DMS53 treated with DMSO at 0.1 percent for 48 hours (cell line): ENCODE measurements around the gene APPL2.
"Not testable (repeated sequence)": the region's sequence is repeated elsewhere in the genome, so short reads cannot be mapped to it uniquely, and the experiment has no call there.

Source experiments
- DNase-seq: peaks from one replicate; lab custom pipeline; 2025; ENCODE audit not compliant: unreplicated experiment; lab: John Stamatoyannopoulos, UW

Gene APPL2

DNA sequence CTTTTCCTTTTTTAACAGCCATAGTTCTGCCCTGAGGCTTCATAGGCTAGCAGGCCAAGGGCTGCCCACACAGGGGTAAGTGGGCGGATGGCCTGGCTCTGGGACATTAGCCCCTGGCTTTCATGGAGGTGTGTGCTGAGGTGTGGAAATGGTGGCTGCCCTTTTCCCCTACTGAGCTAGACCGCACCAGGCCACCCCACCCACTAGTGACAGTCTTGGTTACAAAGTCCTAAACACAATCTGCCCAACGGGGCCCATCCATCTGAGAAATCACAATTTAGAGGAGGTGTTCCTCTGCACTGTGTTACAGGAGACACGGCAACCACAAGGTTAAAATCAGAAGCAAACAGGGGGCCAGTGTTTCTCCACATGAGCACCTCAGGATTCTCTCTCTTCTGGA, 35.6 kb downstream of the APPL2 start:
- DNase-seq, result no peak

DNA sequence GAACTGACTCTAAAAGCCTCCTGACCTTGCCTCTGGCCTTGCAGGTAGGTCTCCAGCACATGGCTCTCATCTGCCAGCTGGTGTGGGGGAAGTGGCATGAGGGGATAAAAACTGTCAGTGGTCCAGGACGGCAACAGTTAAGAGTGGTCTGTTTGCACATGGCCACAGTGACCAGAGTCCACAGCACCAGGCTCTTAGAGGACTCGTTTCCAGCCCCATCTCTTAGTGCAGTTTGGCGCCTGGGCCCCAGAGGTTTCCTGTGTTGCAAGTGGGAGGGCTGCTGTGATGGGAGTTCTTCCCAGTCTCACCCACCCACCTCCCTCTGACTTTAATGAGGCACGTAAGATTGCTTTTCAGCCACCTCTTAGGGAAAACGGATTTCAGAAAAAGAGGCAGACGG, 37.0 kb downstream of the APPL2 start:
- DNase-seq, result no peak

DNA sequence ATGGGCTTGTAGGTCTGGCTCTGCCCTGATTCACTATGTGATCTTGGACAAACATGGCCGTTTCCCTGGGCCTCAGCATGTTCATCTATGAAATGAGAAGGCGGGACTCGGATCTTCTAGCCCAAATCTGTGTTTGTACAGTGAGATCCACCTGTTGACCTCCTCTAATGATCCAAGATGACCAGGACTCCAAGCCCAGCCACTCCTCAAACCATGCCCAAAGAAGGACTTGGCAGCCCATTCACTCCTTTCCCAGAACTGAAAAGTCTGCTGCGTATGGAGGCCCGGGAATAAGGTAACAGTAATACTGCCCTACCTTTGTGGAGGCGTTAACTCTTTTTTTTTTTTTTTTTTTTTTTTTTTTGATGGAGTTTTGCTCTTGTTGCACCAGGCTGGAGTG, 39.9 kb downstream of the APPL2 start:
- DNase-seq, result no peak

DNA sequence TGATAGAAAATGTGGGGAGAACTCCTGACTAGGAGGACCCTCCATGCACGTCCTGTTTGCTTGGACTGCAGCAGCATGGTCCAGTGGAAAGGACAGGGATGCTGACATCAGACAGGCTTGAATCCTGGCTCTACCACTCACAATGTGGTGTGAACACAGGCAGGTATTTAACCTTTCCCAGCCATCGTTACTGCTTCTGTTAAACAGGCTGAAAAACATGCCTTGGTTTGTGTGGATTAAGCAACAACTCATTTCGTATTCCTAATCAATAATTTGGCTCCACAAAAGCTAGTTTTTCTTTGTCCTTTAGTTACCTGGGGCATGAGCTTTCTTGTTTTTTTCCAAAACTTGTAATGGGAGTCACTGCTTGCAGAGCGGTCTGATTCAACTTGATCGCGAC, 41.0 kb downstream of the APPL2 start:
- DNase-seq, result no peak

DNA sequence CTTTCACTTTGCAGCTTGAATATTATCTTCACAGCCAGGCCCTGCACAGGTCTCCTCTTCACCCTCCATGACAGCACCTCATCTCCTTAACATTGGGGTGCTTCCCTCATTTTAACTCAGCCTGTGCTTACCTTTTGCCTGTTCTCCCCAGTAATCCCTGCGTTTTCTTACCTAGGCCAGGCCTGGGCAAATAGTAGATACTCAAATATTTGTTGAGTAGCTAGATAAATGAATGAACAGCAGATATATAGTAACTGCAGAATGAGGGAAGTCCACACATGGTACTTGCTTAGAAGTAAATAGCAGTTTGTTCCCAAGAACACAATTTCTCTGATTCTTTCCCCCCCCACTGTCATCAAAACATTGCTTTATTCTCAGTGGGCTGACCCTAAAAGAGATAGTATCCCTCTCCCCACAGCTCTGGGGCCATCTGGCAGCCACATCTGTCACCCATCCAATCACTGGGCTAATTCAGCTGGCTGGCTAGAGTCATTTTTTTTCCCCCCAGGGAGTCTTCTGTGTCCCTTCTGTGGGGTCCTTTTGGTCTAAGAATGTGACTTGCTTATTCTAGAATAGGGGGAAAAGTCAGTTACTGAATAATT, 43.2 kb downstream of the APPL2 start:
- no peak for DNase-seq

DNA sequence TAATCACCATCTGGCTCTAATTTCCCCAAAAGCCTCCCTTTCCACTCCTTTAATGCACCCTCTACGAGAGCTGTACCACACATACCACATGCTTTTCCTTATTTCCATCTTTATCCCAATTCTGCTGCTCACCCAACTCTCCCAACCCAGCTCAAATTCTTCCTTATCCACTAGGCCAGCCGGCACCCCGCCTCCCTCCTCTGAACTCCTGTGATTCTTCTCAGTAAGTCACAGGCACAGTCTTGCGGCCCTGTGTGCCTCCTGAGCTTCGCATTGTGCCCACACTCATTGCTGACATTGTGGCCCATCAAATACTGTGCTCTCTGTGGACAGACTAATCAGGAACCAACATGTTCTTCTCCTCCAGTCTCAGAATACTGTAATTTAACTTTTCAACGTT, 45.4 kb downstream of the APPL2 start:
- no peak for DNase-seq

DNA sequence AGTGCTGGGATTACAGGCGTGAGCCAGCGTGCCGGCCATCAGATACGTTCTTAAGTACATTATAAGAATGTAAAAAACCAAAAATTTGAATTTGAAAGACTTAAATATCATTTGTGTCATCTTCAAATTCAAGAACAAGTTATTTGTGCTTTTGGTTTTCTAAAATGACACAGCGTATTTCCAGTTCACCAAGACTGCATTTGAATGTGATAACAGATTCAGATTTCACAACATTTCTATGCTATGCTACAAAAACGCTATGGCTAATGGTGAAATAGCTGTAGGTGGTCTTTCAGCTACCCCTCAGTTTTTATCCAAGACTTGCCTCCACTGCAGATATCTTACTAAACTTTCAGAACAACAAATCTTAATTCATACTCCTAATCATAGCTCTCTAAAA, 46.7 kb downstream of the APPL2 start:
- DNase-seq, result no peak

DNA sequence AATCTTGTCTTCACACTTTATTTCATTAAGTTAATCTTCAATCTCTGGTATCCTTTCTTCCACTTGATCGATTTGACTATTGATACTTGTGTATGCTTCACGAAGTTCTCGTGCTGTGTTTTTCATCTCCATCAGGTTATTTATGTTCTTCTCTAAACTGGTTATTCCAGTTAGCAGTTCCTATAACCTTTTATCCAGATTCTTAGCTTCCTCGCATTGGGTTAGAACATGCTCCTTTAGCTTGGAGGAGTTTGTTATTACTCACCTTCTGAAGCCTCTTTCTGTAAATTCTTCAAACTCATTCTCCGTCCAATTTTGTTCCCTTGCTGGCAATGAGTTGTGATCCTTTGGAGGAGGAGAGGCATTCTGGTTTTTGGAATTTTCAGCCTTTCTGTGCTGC, 52.0 kb downstream of the APPL2 start:
- not testable (repeated sequence) for DNase-seq

DNA sequence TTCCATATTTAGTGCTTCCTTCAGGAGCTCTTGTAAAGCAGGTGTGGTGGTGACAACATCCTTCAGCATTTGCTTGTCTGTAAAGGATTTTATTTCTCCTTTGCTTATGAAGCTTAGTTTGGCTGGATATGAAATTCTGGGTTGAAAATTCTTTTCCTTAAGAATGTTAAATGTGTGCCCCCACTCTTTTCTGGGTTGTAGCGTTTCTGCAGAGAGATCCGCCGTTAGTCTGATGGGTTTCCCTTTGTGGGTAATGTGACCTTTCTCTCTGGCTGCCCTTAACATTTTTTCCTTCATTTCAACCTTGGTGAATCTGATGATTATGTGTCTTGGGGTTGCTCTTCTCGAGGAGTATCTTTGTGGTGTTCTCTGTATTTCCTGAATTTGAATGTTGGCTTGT, 52.6 kb downstream of the APPL2 start:
- DNase-seq, result not testable (repeated sequence)

DNA sequence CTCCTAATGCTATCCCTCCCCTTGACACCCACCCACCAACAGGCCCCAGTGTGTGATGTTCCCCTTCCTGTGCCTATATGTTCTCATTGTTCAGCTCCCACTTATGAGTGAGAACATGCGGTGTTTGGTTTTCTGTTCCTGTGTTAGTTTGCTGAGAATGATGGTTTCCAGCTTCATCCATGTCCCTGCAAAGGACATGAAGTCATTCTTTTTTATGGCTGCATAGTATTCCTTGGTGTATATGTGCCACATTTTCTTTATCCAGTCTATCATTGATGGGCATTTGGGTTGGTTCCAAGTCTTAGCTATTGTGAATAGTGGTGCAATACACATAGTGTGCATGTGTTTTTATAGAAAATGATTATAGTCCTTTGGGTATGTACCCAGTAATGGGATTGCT, 56.9 kb downstream of the APPL2 start:
- not testable (repeated sequence) for DNase-seq

DNA sequence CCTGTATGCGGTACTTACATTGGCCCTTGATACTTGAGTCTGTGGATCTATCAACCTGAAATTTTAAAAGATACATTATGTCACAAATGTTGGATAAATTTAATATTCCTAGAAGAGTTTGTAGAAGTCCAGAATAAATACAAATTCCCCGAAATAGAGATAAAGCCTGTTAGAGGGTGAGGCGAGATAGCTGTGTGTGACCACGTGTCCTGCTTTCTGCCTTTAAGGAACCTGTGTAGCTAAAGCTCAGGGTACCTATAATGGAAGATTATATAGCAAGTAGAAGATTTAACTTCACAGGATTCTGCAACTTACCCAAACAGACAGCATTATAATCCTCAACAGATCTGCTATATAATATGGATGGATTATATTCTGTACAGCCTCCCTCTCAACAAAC, 58.8 kb downstream of the APPL2 start:
- DNase-seq, result no peak

DNA sequence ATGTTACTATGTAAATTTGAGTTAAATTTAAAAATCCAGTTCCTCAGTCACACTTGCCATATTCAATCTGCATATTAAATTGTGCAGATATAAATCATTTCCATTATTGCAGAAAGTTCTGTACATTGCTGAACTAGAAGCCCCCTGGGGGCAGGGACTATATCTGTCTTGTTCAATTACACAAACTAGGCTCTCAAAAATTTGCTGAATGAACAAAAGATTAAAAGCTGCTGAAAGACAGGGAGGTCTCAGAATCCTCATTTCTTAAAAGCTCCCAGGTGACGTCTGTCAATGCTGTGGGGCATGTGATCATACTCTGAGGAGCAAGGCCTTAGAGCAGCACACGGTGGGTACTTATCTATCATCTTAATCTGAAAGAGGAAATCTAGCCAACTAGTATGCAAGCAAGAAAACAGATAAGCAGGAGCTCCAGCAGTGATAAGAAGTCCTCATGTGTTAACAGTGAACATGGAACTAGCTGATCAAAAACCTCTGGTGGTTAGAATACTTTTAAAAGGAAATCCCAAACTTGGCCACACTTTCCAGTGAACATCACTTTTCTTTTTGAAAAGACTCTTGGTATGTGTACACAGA, 60.5 kb downstream of the APPL2 start:
- no peak for DNase-seq

DNA sequence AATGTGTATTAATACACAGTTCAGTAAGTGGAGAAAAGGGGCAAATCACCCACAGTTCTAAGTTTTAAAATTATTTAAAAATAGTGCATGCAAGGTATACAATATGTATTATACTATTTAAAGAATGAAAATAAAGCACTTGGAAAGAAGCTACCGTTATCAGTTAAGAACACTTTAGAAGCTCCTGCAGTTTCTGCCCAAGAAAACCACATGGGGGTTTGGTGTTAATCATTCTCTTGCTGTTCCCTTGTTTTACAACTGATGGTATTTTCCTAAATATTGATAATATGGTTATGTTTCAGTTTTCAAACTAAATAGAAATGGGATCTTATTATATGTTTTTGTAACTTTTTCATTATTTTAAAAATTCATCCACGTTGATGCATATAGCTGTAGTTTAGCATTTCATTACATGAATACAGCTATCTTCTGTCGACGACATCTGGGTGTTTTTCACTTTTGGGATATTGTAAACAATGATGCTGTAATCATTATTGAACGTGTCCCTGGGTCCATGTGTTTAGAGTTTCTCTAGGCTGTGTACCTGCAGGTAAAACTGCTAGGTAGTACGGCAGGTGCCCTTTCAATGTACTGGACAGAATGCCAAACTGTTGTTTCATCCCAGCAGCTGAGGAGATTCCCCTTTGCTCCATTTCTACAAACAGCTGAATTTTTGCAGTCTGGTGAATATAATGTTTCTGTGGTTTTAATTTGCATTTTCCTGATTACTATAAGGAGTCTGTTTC, 64.1 kb downstream of the APPL2 start:
- no peak for DNase-seq

DNA sequence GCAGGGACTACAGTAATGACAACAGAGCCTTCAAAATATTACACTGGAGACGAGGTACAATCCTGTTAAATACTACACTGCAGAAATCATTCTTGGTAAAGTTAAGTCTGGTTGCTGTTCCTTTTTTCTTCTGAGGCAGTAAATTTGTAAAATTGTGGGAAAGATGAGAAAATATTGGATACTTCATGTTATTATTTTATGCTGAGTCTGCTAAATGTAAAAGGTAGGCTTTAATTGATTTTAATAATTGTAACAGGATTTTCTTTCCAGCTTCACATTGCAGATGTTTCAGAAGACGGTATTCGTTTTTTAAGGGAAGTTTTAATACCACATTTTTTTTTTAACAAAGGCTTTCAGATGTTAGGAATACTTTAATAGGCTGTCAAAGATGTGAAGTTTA, 65.8 kb downstream of the APPL2 start:
- no peak for DNase-seq

DNA sequence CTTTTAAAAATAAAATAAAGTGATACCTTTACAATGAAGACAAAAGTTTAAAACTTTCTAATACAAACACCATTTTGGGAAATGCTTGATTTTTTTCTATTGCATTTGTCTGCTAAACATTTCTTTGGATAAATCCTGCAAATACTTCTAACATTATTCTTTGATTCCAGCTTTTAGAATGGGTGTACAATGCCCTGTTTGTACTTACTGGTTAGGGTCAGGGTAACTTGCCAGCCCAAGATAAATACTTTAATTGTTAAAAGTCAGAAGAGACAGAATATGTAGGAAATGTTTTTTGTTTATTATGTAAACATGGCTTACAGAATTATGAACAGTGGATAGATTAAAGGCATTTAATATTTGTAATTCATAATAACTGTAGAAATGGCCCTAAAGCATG, 68.0 kb downstream of the APPL2 start:
- DNase-seq, result no peak

DNA sequence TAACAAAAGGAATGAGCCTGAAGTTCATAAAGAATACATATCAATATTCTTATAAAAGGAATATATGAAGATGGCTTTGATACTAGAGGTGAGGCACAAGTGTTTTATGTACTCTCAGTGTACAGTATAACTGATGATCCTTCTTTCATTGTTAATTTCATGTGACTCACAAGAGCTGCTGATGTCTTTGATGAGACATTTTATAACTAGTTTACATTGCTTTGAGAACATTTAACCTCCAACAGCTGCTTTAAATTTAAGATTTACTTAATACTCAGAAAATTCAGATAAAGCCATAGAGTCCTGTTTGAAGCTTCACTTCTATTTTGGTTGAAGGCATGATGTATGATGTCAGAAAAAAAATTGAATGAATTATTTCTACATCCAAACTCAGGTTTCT, 68.6 kb downstream of the APPL2 start:
- DNase-seq, result no peak

DNA sequence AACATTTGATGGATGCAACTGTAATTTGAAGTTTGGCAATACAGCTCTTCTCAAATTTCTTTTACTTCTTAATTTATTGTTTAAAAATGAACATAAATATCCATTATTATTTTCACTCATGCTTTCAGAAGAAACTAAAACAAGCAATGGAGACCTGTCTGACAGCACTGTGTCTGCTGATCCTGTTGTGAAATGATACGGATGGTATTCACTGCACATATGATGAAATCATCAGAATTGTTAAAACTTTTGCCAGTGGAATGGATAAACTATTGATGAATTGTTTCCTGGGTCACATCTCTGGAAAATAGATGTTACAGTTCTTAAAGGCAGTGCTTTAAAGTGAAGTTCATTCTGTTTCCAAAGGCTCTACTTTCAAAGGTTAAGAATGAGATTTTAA, 69.2 kb downstream of the APPL2 start:
- DNase-seq, result no peak

DNA sequence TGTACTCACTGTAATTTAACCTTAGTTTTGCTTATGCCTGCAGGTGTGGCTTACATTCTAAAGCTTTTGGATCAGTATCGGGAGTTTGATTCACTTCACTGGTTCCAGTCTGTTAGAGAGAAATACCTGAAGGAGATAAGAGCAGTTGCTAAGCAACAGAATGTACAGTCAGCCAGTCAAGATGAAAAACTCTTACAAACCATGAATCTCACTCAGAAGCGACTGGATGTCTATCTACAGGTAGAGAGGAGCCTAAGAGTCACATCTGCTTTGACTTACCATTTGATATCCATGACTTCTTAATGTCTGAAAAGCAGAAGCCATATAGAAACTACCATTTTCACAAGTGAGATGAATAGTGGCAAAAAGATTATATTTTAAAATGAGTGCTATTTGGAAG, 71.9 kb downstream of the APPL2 start:
- no peak for DNase-seq

DNA sequence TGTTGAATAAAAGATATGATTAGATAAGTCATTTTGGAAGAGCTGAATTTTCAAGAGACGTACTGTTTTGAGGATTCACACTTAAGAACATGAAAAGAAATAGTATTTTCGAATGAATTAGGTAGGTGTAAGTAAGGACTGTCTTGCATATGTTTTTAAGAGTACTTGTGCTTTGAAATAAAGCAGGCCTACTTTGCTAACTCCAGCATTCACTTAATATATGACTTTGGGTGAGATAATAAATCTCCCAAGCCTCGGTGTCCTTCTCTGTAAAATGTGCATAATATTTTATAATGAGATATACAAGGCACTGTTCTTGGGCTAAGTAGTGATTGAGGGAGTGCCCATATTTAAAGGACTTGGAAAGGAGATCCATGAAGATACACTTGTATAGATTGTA, 73.8 kb downstream of the APPL2 start:
- no peak for DNase-seq

DNA sequence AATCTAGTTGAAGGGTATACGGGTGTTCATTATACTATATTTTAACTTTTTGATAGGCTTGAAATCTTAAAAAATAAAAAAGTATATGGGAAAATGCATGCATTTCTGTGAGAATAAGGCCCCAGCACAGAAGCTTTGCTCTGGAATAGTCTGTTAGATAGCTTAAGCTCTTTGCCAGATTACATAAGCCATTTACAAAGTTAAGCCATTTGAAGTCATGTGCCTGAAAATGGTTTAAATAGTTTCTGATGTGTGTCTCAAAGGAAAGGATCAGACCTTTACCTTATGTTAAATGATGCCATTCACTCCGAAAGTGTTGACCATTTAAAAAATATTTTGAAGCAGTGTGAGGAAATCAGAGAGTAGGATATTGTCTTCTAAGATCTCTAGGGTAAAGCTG, 77.1 kb downstream of the APPL2 start:
- no peak for DNase-seq

DNA sequence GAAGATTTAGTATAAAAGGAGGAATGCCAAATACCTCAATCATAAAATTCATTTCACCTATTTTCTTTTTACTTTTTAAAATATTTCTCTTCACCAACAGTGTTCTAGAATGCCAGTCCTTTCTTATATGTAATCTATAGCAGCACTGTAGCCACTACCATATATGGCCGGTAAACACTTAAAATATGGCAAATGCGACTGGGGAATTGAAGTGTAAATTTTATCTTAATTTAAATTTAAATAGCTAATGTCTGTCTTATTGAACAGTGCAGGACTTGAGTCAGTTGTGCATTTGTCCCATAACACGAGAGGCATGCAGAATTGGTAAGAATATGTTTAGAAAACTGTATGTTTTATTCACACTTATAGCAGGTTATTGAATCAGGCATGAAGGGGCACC, 78.4 kb downstream of the APPL2 start:
- DNase-seq, result no peak

DNA sequence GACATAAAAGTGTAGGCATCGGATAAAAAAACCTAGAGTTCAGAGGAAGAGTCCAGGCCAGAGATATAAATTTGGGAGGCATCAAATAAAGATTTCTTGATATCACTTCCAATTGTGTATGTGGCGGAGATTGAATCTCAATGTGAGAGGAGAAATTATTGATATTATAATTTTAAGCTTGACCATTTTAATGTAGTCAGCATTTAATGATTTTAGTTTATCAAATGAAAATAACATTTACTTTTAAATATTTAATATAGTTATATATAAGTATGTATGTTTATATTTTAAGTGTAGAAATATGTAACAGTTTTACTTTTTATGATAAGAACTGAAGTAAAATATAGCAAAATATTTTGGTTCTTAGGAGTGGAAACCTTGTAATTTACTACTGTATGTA, 79.7 kb downstream of the APPL2 start:
- DNase-seq, result no peak

DNA sequence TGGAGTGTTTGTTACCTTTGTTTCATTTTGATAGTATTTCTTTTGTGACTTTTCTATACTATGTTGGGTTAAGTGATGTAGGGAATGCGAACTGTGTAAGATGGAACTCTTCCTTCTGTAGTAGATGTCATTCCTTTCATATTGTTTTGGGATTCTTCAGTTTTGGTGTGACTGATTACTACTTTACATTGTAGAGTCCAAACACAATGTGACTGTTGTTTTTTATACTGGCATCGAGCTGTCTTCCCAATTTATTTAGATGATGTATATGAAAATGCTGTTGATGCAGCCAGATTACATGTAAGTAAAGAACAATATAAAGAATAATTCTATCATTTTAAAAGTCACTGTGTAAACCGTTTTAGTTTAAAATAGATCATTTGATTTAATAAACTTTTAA, 93.7 kb downstream of the APPL2 start:
- no peak for DNase-seq
